Right renal pelvis (tissue), 4 donors: ENCODE measurements around the gene SIX1. TPM values are rescaled to one million over a fixed set of nuclear protein-coding genes. Genes with fewer than 3 reads are reported as not detected.

Experiments used
- DNase-seq, 4 donors: peaks; one replicate each; pipeline ENCODE4 v3.0.0-alpha.2; 2013; ENCODE audit warnings: low read depth in 4 of 4, low spot score in 3 of 4, missing footprints in 1 of 4
- polyA plus RNA-seq, 4 donors: library from polyadenylated mRNA; unstranded; fragments of 120-200 nt; gene quantifications; one replicate each; pipeline ENCODE4 v1.2.1, GENCODE V29; 2013; ENCODE audit not compliant: insufficient read length in 4 of 4

Gene SIX1
- polyA plus RNA-seq, 4 donors = 8.3 to 12.1 (median 10.1) TPM

- DNase-seq = no peak
These were observed 6.8 kb upstream of the SIX1 start for GRCh38 chr14:60655898-60656685.

GRCh38 chr14:60655119-60655897 is 6.0 kb upstream of the SIX1 start:
- no peak for DNase-seq

- no peak for DNase-seq
These were observed 5.1 kb upstream of the SIX1 start for GRCh38 chr14:60654334-60654821.

GRCh38 chr14:60653701-60654161 is 4.5 kb upstream of the SIX1 start:
- DNase-seq = no peak

GRCh38 chr14:60652674-60653651 is 3.7 kb upstream of the SIX1 start:
- no peak for DNase-seq

- DNase-seq = no peak
These were observed 2.8 kb upstream of the SIX1 start for GRCh38 chr14:60651796-60652673.

- DNase-seq = no peak
These were observed 2.0 kb upstream of the SIX1 start for GRCh38 chr14:60651086-60651795.

GRCh38 chr14:60650373-60650961 is 1.2 kb upstream of the SIX1 start:
- no peak for DNase-seq

- DNase-seq = no peak
These were observed 647 bp upstream of the SIX1 start for GRCh38 chr14:60649875-60650372.

- no peak for DNase-seq
These were observed 886 bp downstream of the SIX1 start for GRCh38 chr14:60648249-60648933.

- no peak for DNase-seq
These were observed 1.4 kb downstream of the SIX1 start for GRCh38 chr14:60647837-60648248.

- DNase-seq = no peak
These were observed 2.0 kb downstream of the SIX1 start for GRCh38 chr14:60647081-60647836.

- no peak for DNase-seq
These were observed 3.0 kb downstream of the SIX1 start for GRCh38 chr14:60646226-60646818.

- DNase-seq = no peak
These were observed 4.0 kb downstream of the SIX1 start for GRCh38 chr14:60645126-60645741.

- DNase-seq = no peak
These were observed 4.6 kb downstream of the SIX1 start for GRCh38 chr14:60644666-60645065.
